ENCODE measurements around the gene RAB25.
"Not testable (repeated sequence)": the region's sequence is repeated elsewhere in the genome, so short reads cannot be mapped to it uniquely, and the experiment has no call there.

Gene RAB25

DNA sequence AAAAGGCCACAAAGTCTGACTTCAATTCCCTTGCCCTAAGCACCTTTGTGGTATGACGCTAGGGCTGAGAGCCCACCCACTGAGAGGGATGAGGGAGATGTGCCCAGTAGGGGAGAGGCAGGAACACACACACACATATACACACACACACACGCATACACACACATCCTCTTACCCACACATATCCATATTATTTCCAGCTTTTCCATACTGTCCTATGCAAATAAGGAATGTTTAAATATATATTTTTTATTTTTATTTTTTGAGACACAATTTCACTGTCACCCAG lies 3.0 kb downstream of the RAB25 start:
- no peaks in the 10 kb centered on the region for H3K27me3 Mint-ChIP-seq
- no peak overlapping the region for H3K27ac Mint-ChIP-seq (ENCODE audit: low read depth)
- H3K9me3 Mint-ChIP-seq, result no peaks in the 10 kb centered on the region
- no peak for ATAC-seq (replicated peaks; ENCODE audit: extremely low read depth, poor library complexity, severe bottlenecking)
- no peak for DNase-seq (ENCODE audit: low spot score in 2 of 2)
- no peaks in the 10 kb centered on the region for H3K4me1 Mint-ChIP-seq
- no peak overlapping the region for H3K4me3 Mint-ChIP-seq
- H3K36me3 Mint-ChIP-seq (ENCODE audit: insufficient read depth), result peaks cover 3% of the 10 kb centered on the region

DNA sequence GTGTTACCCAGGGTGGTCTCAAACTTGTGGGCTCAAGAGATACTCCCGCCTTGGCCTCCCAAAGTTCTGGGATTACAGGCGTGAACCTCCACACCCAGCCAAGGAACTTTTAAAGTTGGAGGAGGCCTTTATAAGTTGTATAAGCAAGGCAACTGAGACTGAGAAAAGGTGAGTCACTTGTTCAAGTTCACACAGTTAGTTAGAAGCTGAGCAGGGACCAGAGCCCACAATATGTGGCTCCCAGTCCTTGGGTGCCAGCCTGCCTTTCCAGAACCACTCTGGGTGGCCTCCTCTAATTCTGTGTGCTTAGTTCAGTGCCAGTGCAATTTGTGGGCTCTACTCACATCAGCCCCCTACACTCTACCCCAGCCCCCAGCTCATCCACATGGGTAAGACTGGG lies 3.7 kb downstream of the RAB25 start:
- Mint-ChIP-seq H3K4me1 (no peaks in the 10 kb centered on the region), H3K27me3 (no peaks in the 10 kb centered on the region), H3K4me3 (no peak overlapping the region), H3K36me3 (ENCODE audit: insufficient read depth) (peaks cover 1% of the 10 kb centered on the region), H3K9me3 (no peaks in the 10 kb centered on the region), H3K27ac (ENCODE audit: low read depth) (no peak overlapping the region)
- no peak for ATAC-seq (replicated peaks; ENCODE audit: extremely low read depth, poor library complexity, severe bottlenecking)
- DNase-seq (ENCODE audit: low spot score in 2 of 2), result no peak

DNA sequence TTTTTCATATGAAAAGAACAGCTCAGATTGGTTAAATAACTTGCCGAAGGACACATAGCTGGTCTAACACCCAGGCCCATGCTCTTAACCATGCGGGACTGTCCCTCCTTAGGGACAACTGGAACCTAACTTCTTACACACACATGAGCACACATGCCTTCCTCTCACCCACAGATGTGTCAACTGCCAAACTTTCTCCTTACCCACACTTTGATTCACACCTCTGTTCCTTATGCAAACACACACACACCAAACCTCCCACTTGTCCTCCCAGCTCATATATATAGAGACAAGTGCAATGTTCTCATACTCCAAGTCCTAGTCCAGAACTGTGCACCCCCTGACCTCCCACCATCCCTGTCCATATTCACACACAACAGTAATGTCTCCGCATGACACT lies 4.3 kb downstream of the RAB25 start:
- Mint-ChIP-seq H3K27ac (ENCODE audit: low read depth) (no peak overlapping the region), H3K9me3 (no peaks in the 10 kb centered on the region), H3K36me3 (ENCODE audit: insufficient read depth) (peaks cover 1% of the 10 kb centered on the region), H3K27me3 (no peaks in the 10 kb centered on the region), H3K4me3 (no peak overlapping the region), H3K4me1 (no peaks in the 10 kb centered on the region)
- no peak for ATAC-seq (replicated peaks; ENCODE audit: extremely low read depth, poor library complexity, severe bottlenecking)
- no peak for DNase-seq (ENCODE audit: low spot score in 2 of 2)

DNA sequence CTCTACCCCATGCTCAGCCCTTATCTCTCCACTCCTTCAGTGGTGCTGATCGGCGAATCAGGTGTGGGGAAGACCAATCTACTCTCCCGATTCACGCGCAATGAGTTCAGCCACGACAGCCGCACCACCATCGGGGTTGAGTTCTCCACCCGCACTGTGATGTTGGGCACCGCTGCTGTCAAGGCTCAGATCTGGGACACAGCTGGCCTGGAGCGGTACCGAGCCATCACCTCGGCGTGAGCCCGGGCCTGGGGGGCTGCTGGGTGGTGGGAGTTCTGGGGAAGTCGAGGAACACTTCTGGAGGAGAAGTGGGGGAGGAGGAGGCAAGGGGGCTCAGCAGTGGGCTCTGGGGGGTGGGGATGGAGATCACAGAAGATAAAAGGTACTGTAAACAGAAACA lies 4.9 kb downstream of the RAB25 start:
- Mint-ChIP-seq H3K4me1 (no peaks in the 10 kb centered on the region), H3K4me3 (no peak overlapping the region), H3K36me3 (ENCODE audit: insufficient read depth) (peaks cover 1% of the 10 kb centered on the region), H3K27me3 (no peaks in the 10 kb centered on the region), H3K27ac (ENCODE audit: low read depth) (no peak overlapping the region), H3K9me3 (no peaks in the 10 kb centered on the region)
- DNase-seq (ENCODE audit: low spot score in 2 of 2) (no peak), ATAC-seq (replicated peaks; ENCODE audit: extremely low read depth, poor library complexity, severe bottlenecking) (no peak)

DNA sequence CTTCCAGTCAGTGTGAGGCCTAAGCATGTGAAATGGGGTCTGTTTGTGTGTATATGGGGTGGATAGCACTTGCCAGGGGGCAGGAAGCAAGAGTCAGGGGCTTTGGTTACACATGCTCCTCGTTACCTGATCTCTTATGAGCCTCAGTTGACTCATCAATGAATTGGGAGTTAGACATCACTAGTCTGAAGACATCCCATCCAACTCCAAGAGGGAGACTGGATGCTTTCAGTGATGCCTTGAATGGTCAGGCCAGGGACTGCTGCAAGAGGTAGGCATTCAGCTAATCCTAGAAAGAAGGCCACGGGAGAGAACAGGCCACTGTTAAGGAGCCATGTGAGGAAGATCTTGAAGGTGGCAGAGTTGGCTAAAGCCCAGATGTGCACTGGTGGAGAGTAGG lies 6.3 kb downstream of the RAB25 start:
- H3K9me3 Mint-ChIP-seq, result no peaks in the 10 kb centered on the region
- DNase-seq (ENCODE audit: low spot score in 2 of 2) (no peak), ATAC-seq (replicated peaks; ENCODE audit: extremely low read depth, poor library complexity, severe bottlenecking) (no peak)
- no peak overlapping the region for H3K4me3 Mint-ChIP-seq
- no peak overlapping the region for H3K27ac Mint-ChIP-seq (ENCODE audit: low read depth)
- H3K4me1 Mint-ChIP-seq, result no peaks in the 10 kb centered on the region
- no peaks in the 10 kb centered on the region for H3K27me3 Mint-ChIP-seq
- peaks cover 1% of the 10 kb centered on the region for H3K36me3 Mint-ChIP-seq (ENCODE audit: insufficient read depth)

DNA sequence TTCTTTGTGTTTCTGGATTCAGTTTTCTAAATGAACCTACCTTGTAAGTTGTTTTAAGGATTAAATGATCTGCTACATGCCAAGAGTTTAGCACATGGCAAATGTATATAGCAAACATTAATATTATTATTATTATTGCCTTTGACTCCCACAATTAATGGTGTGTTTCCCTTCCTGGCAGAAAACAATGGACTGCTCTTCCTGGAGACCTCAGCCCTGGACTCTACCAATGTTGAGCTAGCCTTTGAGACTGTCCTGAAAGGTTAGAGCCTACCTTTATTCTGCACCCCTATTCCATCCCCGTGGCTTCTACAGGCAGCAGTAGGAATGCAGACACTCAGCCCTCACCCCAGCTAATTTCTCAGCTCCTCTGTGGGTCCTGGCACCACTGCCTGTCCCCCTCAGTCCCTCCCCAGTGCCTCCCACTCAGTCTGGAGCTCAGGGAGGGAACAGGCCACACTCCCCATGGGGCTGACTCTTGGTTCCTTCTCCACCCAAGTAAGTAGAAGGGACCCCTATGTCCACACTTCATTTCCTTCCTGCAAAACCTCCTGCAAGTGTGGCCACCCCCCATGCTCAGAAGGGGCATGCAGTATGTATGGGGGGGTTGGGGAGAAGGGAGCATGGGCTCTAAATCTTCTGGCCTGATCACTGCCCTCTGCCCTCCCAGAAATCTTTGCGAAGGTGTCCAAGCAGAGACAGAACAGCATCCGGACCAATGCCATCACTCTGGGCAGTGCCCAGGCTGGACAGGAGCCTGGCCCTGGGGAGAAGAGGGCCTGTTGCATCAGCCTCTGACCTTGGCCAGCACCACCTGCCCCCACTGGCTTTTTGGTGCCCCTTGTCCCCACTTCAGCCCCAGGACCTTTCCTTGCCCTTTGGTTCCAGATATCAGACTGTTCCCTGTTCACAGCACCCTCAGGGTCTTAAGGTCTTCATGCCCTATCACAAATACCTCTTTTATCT lies 8.8 kb downstream of the RAB25 start:
- ATAC-seq (replicated peaks; ENCODE audit: extremely low read depth, poor library complexity, severe bottlenecking), result no peak
- Mint-ChIP-seq H3K4me1 (no peaks in the 10 kb centered on the region), H3K27ac (ENCODE audit: low read depth) (no peak overlapping the region), H3K4me3 (no peak overlapping the region), H3K27me3 (no peaks in the 10 kb centered on the region), H3K9me3 (no peaks in the 10 kb centered on the region), H3K36me3 (ENCODE audit: insufficient read depth) (no peaks in the 10 kb centered on the region)
- DNase-seq (ENCODE audit: low spot score in 2 of 2), result no peak

DNA sequence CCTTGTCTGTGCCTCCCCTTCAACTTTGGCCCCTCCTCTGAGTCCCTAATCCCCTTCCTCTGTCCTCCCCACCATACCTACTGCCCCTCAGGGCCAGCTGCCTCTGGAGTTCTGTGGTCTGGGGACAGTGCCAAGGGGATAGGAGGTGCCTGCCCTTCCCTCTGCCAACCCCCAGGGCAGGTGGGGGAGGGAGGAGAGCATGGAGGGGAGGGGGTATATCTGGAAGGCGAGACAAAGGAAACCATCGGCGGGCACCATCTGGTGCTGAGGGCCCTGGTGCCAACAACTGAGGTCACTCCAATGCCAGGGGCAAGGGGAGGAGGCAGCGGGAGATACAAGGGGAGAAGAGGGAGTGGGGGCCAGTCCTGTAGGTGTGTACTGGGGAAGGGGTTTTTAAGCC lies 9.6 kb downstream of the RAB25 start:
- H3K9me3 Mint-ChIP-seq, result no peaks in the 10 kb centered on the region
- H3K36me3 Mint-ChIP-seq (ENCODE audit: insufficient read depth), result no peaks in the 10 kb centered on the region
- H3K27ac Mint-ChIP-seq (ENCODE audit: low read depth), result no peak overlapping the region
- no peaks in the 10 kb centered on the region for H3K27me3 Mint-ChIP-seq
- no peak overlapping the region for H3K4me3 Mint-ChIP-seq
- ATAC-seq (replicated peaks; ENCODE audit: extremely low read depth, poor library complexity, severe bottlenecking), result no peak
- no peak for DNase-seq (ENCODE audit: low spot score in 2 of 2)
- no peaks in the 10 kb centered on the region for H3K4me1 Mint-ChIP-seq

DNA sequence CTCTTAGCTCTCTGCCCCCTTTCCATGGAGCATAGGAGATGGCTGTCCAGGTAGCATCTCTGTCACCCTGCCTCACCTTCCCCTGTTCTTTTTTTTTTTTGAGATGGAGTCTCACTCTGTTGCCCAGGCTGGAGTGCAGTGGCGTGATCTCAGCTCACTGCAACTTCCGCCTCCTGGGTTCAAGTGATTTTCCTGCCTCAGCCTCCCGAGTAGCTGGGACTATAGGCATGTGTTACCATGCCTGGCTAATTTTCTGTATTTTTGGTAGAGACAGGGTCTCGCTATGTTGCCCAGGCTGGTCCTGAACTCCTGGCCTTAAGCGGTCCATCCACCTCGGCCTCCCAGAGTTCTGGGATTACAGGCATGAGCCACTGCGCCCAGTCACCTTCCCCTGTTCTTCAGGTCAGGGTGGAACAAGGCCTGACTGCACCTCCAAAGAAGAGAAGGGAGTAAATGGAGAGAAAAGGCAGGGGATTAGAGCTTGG lies 10.4 kb downstream of the RAB25 start:
- ATAC-seq (replicated peaks; ENCODE audit: extremely low read depth, poor library complexity, severe bottlenecking); H3K9me3 Mint-ChIP-seq; H3K4me1 Mint-ChIP-seq: not testable (repeated sequence)

DNA sequence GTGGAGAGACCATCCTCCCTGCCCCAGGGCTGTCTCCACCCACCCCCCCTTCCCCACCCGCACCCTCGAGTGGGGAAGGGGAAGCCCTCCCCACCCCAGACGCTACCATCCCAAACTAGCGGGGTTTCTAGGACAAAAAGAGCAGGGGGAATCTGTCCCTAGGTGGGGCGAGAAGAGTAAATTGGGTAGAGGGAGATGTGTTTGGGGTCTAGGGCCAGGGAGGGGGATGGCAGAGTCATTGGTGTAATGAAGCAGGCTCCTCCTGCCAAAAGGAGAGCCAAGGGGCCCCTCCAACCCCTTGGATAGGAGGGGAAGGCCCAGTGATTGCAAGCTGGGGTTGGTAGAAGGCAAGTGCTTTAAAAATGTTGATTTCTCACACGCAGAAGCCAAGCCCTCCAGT lies 11.3 kb downstream of the RAB25 start:
- DNase-seq (ENCODE audit: low spot score in 2 of 2) (no peak), ATAC-seq (replicated peaks; ENCODE audit: extremely low read depth, poor library complexity, severe bottlenecking) (no peak)
- no peaks in the 10 kb centered on the region for H3K9me3 Mint-ChIP-seq
- H3K27me3 Mint-ChIP-seq, result no peaks in the 10 kb centered on the region
- H3K4me1 Mint-ChIP-seq, result no peaks in the 10 kb centered on the region
- H3K4me3 Mint-ChIP-seq, result no peak overlapping the region
- H3K36me3 Mint-ChIP-seq (ENCODE audit: insufficient read depth), result peaks cover 1% of the 10 kb centered on the region
- H3K27ac Mint-ChIP-seq (ENCODE audit: low read depth), result no peak overlapping the region

More for the DNA sequence above, 10.4 kb downstream of the RAB25 start:
- not testable (repeated sequence) for DNase-seq (ENCODE audit: low spot score in 2 of 2); H3K4me3 Mint-ChIP-seq; H3K27me3 Mint-ChIP-seq; H3K36me3 Mint-ChIP-seq (ENCODE audit: insufficient read depth); H3K27ac Mint-ChIP-seq (ENCODE audit: low read depth)

DNA sequence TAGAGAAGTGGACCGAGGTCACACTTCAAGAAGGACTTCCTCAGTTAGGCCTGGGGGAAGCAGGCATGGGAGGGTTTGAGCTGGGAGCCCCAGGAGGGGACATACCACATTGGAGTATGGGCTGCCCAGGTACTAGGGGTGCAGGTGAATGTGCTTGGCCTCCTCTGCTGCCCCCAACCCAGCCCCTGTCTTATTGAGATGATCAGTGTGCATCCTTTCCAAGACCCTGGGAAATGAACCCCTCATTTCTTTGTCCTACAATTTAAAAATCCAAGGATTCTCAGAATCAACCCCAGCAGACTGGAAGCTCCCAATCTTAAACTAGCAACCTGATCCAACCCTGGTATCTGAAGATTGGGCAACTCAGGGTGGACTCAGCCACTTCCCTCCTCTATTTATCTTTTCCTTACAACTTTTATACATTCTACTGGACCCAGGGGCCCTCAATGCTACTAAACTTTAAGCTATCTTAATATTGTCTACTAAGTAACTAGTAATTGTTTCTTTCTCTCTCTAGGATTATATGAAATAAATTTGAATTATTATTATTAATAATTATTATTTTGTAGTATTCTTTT lies 12.2 kb downstream of the RAB25 start:
- DNase-seq (ENCODE audit: low spot score in 2 of 2) (no peak), ATAC-seq (replicated peaks; ENCODE audit: extremely low read depth, poor library complexity, severe bottlenecking) (no peak)
- Mint-ChIP-seq H3K27me3 (no peaks in the 10 kb centered on the region), H3K4me3 (no peak overlapping the region), H3K4me1 (no peaks in the 10 kb centered on the region), H3K9me3 (no peaks in the 10 kb centered on the region), H3K36me3 (ENCODE audit: insufficient read depth) (peaks cover 1% of the 10 kb centered on the region), H3K27ac (ENCODE audit: low read depth) (no peak overlapping the region)

DNA sequence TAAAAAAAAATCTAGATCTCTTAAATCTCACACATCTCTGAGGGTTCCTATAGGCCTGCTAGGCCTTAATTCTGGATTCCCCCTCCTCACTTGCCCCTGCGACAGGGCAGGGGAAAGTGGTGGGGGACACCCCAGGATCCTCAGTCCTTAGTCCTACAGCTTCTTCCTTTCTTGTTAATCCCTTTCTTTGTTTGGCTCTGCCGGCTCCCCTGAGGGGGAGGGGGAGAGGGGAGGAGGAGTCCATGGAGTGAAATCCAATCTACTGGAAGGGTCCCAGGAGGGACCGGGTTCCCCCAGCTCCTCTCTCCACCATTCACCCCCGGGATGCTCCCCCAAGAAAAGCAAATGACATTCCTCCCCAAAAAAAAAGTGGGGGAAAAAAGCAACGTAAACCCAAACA lies 12.8 kb downstream of the RAB25 start:
- Mint-ChIP-seq H3K27me3 (no peaks in the 10 kb centered on the region), H3K36me3 (ENCODE audit: insufficient read depth) (peaks cover 1% of the 10 kb centered on the region), H3K4me3 (no peak overlapping the region)

DNA sequence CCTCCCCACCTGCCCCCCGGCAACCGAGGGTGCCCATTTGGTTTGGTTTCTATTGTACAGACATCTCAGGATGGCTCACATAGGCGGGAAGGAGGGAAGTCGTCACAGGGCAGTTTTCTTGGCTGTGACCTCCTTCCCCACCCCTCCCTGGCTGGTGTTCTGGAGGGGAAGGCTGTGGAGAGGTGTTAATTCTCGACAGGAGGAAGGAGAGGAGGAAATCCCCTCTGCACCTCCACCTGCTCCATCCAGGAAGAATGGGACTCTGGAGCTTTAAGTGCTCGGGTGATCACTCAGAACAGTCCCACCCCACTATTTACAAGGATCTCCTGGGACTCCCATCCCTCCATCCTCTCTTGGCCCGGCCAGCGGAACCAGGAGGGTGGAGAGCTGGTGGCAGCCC lies 13.7 kb downstream of the RAB25 start:
- Mint-ChIP-seq H3K27ac (ENCODE audit: low read depth) (no peak overlapping the region), H3K27me3 (no peaks in the 10 kb centered on the region), H3K4me3 (no peak overlapping the region), H3K4me1 (no peaks in the 10 kb centered on the region), H3K36me3 (ENCODE audit: insufficient read depth) (peaks cover 1% of the 10 kb centered on the region), H3K9me3 (no peaks in the 10 kb centered on the region)
- no peak for ATAC-seq (replicated peaks; ENCODE audit: extremely low read depth, poor library complexity, severe bottlenecking)
- no peak for DNase-seq (ENCODE audit: low spot score in 2 of 2)

More for the DNA sequence above, 12.8 kb downstream of the RAB25 start:
- no peak overlapping the region for H3K27ac Mint-ChIP-seq (ENCODE audit: low read depth)
- DNase-seq (ENCODE audit: low spot score in 2 of 2) (no peak), ATAC-seq (replicated peaks; ENCODE audit: extremely low read depth, poor library complexity, severe bottlenecking) (no peak)
- H3K4me1 Mint-ChIP-seq, result no peaks in the 10 kb centered on the region
- H3K9me3 Mint-ChIP-seq, result no peaks in the 10 kb centered on the region

DNA sequence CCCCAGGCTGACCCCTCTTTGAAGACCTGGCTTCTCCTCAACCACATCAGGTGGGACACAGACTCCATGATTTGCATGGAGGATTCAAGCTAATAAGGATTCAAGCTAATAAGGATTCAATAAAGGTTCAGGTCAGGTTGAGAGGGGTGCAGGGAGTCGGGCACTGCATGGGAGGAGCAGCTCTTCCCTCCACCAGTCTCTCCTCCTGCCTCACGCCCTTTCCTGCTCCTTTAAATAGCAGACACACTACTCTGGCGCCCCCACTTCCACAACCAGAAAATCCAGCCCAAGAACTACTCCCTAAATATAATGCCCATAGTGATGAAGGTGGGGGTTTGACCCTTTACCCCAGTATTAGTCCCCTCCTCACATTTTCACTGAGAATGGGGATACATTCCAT lies 14.2 kb downstream of the RAB25 start:
- no peak overlapping the region for H3K4me3 Mint-ChIP-seq
- DNase-seq (ENCODE audit: low spot score in 2 of 2) (no peak), ATAC-seq (replicated peaks; ENCODE audit: extremely low read depth, poor library complexity, severe bottlenecking) (no peak)
- no peaks in the 10 kb centered on the region for H3K4me1 Mint-ChIP-seq
- no peaks in the 10 kb centered on the region for H3K27me3 Mint-ChIP-seq
- H3K27ac Mint-ChIP-seq (ENCODE audit: low read depth), result no peak overlapping the region
- H3K9me3 Mint-ChIP-seq, result no peaks in the 10 kb centered on the region
- H3K36me3 Mint-ChIP-seq (ENCODE audit: insufficient read depth), result peaks cover 1% of the 10 kb centered on the region

Measured in central memory CD8-positive, alpha-beta T cell (primary cell).